Adipocyte (in vitro differentiated cells): ENCODE results near the gene MYT1.

ENCODE experiments used
- DNase-seq: peaks from one replicate; pipeline ENCODE4 v3.0.0-alpha.2; 2015; ENCODE audit warnings: low read depth
- H3K27me3 ChIP-seq: replicated peaks from 2 replicates; pipeline ENCODE4 v1.7.0; 2013; ENCODE audit warnings: mild to moderate bottlenecking, low read length, moderate library complexity; ENCODE audit not compliant: control insufficient read depth, insufficient read depth
- H3K36me3 ChIP-seq: 2 replicates; pipeline ENCODE4 v1.7.0; 2013; ENCODE audit warnings: low read length, mild to moderate bottlenecking, moderate library complexity; ENCODE audit not compliant: control insufficient read depth, insufficient read depth, severe bottlenecking
- H3K4me1 ChIP-seq: 2 replicates; pipeline ENCODE4 v1.7.0; 2013; ENCODE audit warnings: mild to moderate bottlenecking, low read length, moderate library complexity; ENCODE audit not compliant: control insufficient read depth, insufficient read depth
- H3K4me3 ChIP-seq: 2 replicates; pipeline ENCODE4 v1.7.0; 2013; ENCODE audit warnings: mild to moderate bottlenecking, low read length, moderate library complexity
- H3K9ac ChIP-seq: 2 replicates; pipeline ENCODE4 v1.7.0; 2013; ENCODE audit warnings: mild to moderate bottlenecking, low read length, moderate library complexity
- H3K9me3 ChIP-seq: 2 replicates; pipeline ENCODE4 v1.7.0; 2013; ENCODE audit warnings: mild to moderate bottlenecking, low read length, moderate library complexity; ENCODE audit not compliant: control insufficient read depth

The MYT1 gene

DNA sequence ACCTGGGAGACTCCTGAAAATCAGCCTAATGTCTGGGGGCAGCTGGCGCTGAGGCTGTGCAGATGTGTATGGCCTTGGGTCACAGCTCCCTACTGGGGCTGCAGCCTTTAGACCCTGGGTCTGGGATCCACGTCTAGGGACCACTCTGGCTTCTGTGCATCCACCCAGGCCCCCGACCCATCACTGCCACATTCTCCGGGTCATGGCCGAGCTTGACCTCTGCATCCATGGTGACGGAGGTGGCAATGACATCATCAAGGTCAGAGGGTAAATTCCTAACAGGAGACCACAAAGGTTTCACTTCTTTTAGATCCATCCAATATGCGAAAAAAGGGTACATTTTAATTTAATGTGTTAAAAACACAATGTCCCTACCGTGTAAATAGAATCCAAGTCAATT, 76.8 kb downstream of the MYT1 start:
- no peaks in the 10 kb centered on the region for H3K4me1 ChIP-seq
- no peaks in the 10 kb centered on the region for H3K9me3 ChIP-seq
- no peak overlapping the region for H3K4me3 ChIP-seq
- no peak overlapping the region for H3K9ac ChIP-seq
- H3K27me3 ChIP-seq, result peaks cover 61% of the 10 kb centered on the region
- no peaks in the 10 kb centered on the region for H3K36me3 ChIP-seq
- no peak for DNase-seq

DNA sequence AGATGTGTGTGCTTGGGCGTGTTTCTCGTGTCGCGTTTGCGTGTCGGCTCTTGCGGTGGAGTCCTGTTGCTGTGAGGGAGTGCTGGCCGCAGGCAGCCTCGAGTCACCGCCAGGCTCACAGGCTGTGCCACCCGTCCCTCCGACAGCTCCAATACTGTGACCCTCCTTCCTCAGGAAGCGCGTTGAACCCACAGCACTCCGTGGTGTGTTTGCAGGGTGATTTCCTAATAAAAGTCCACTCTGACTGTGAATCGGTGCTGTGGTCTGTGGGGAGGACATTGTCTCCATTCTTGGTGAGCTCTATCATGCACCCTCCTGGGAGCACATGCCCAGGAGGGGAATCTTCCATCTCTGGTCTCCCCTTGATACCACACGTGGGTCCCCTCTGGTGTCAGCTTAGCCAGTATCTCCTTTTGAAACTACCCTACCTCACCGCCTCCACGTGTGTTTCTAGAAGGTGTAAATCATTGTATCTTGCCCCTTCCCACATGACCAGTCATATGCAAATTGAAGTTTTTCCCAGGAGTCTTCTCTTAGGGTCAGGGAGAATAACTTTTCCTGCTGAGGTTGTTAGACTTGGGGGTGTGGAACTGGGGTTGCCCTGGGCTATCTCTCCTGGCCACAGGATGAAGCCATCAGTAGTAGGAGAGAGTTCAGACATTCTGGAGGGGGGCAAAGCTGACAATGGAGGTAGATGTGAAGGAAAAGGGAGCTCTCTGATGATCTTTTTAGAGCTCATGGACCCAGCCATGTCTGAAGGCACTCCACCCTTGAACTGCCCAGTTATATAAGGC, 77.9 kb downstream of the MYT1 start:
- Histone ChIP-seq H3K27me3 (peaks cover 71% of the 10 kb centered on the region), H3K9ac (no peak overlapping the region), H3K9me3 (no peaks in the 10 kb centered on the region), H3K36me3 (no peaks in the 10 kb centered on the region), H3K4me3 (no peak overlapping the region), H3K4me1 (no peaks in the 10 kb centered on the region)
- no peak for DNase-seq

DNA sequence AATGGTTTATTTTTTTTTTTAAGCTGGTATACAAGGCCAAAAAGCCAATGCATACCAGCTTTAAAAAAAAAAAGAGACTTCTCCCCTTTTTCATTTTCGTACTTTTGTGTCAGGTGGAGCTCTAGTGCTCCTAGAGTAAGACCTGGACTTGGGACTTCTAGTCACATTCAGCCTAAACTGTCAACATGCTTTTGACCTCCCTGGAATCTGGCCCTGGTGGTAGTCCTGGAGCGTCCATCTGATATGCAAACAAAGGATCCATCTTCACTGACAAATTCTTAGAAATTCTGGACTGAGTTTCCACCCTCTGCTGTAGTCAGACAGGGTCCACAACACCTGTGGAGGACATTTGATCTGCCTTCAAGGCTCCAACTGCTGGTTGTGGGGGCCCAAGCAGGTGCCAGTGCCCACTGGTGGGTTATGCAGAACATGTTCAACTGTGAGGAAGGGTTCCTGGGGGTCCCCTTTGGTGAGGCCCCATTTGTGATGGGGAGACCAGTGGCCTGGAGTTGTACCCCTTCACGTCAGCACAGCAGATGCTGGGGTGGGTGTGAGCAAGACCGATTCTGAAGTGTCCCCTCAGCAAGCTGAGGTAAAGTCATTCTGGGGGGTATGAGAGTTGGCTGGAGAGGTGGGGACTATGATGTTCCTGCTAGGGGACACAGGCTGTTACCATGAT, 78.7 kb downstream of the MYT1 start:
- H3K27me3 ChIP-seq, result peaks cover 75% of the 10 kb centered on the region
- DNase-seq, result no peak
- H3K4me3 ChIP-seq, result no peak overlapping the region

DNA sequence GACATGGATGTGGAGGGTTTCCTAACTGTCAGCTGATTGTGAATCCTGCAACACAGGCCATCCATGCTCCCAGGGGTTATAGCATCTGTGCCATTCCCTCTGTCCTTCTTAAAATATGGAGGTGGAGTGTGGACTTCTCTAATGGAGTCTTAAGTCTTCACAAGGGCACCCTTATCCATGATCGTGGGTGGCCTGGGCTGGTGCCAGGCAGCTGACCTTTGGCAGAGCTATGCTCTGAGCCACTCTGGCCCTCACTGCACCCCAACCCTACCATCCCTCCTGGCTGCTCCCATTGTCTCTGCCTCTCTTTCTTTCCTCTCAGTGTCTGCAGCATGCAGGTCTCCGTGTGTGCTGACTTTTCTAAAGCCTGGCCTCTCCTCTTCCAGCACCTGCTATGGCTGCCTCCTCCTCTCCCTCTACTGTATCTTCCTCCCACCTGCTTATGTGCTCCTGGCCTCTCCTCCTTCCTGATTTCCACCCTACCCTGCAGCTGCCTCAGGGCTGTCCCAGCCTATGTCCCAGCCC, 80.1 kb downstream of the MYT1 start:
- Histone ChIP-seq H3K9ac (no peak overlapping the region), H3K36me3 (no peaks in the 10 kb centered on the region), H3K9me3 (no peaks in the 10 kb centered on the region), H3K4me3 (no peak overlapping the region), H3K4me1 (no peaks in the 10 kb centered on the region), H3K27me3 (peaks cover 74% of the 10 kb centered on the region)
- no peak for DNase-seq

More for the DNA sequence above, 78.7 kb downstream of the MYT1 start:
- no peaks in the 10 kb centered on the region for H3K4me1 ChIP-seq
- no peaks in the 10 kb centered on the region for H3K9me3 ChIP-seq
- H3K9ac ChIP-seq, result no peak overlapping the region
- H3K36me3 ChIP-seq, result no peaks in the 10 kb centered on the region

DNA sequence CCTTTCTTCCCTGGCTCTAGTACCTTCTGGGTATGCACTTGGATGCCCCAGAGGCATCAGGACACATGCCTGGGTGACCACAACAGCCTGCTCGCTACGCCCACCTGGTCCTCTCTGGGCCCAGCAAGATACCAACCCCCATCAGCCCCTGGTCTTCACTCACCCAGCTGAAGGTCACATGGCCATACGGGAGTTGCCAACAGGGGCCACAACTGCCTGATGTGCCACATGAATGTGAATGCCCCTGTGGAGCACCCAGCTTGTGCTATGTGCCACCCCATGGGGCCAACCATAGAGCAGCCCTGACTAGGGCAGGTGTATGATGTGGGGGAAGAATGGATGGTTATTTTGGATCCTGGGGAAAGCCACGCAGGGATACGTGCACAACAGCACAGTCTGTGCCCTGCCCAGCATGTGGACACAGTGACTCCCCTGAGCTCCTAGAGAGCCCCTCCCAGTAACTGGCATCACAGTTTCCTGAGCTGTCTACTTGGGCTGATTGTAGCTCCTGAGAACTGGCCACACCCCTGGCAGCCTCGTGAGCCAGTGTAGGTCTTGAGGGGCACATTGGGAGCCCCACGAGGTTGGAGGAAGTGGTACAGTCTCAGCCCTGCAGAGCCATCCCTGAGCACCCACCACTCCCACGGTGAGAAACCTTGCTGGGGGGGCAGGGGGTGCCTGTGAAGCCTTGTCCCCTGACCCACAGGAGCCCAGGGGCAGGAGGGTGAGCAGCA, 80.8 kb downstream of the MYT1 start:
- Histone ChIP-seq H3K27me3 (peaks cover 77% of the 10 kb centered on the region), H3K4me1 (no peaks in the 10 kb centered on the region), H3K36me3 (no peaks in the 10 kb centered on the region), H3K9ac (no peak overlapping the region), H3K4me3 (no peak overlapping the region), H3K9me3 (no peaks in the 10 kb centered on the region)
- DNase-seq, result no peak

DNA sequence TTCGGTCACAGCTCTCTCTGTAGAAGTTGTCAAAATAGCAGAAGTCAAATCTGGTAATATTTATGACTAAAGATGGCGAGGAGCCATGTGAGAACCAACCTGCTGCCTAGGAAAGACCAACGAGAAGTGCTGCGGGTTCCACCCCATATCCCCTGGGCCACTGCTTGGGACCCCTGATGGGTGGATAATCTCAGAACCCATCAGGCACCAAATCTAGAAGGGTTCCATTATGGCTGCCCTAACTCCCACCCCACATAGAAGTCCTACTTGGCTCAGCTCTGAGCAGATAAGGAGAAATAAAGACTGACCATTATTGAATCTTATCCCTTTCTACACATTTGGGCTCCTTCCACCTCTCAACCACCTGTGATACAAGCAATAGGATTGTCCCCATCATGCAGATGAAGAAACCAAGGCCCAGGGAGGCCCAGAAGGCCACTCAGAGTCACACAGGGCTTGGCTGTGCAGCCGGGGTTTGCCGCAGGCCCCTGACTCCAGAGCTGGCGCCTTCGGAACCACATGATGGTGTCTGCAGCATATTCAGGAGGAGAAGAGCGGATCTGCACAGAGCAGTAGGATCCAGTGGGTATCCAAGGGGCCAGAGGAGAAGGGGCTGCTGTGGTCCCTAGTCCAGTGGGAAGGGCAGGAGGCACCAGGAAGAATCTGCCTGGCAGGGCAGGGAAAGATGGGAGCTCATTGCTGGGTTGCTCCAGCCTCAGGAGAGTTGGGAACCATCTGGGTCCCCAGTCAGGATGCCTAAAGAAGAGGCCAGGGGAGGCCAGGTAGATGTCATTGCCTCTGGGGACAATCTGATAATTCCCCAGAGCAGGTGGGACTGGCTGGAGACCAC, 81.7 kb downstream of the MYT1 start:
- no peak for DNase-seq
- Histone ChIP-seq H3K36me3 (no peaks in the 10 kb centered on the region), H3K27me3 (peaks cover 80% of the 10 kb centered on the region), H3K9ac (no peak overlapping the region), H3K4me1 (no peaks in the 10 kb centered on the region), H3K9me3 (no peaks in the 10 kb centered on the region), H3K4me3 (no peak overlapping the region)

DNA sequence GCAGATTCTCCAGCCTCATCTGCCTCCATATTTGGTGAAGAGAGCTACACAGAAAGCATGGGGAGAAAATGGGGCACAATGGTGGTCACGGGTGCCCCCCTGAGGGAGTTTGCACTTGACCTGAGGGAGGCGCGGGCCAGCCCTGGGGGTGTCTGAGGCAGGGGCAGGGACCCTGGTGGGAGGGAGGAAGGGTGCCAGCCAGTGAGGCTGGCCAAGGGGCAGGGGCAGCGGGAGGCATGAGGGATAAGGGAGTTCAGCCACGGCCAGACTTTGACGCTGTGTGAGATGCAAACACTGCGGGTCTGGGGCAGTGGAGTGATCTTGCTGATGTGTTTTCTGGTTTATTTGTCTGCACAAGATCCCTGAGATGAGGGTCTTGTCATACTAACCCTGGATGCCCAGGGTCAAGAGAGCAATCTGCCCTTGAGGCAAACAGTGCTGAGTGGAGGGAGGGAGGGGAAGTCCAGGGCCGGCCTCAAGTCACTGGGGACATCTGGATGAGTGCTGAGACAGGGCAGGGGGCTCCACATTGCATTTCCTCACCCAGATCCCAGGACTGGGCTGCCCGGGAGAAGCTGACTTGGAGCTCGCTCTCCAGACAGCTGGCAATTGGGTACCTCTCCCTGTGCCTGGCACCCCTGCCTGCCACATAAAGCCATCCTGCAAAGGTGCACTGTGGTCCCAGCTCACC, 82.5 kb downstream of the MYT1 start:
- peaks cover 87% of the 10 kb centered on the region for H3K27me3 ChIP-seq
- no peak for DNase-seq
- no peaks in the 10 kb centered on the region for H3K36me3 ChIP-seq
- H3K9ac ChIP-seq, result no peak overlapping the region
- no peak overlapping the region for H3K4me3 ChIP-seq
- H3K4me1 ChIP-seq, result no peaks in the 10 kb centered on the region
- no peaks in the 10 kb centered on the region for H3K9me3 ChIP-seq

DNA sequence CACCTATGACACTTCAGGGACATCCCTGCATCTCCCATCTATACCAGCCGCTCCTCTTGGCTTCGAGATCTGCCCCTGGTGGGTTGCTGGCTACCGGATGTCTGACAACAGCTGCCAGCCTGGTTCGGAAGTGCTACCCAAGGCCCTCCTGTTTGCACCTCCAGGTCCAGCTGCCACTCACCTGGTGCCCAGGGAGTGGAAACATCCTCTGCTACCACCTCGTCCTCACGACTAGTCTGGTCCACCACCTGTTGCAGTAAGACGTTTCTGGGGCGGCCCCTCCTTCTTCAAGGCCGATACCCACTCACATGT, 83.0 kb downstream of the MYT1 start:
- peaks cover 84% of the 10 kb centered on the region for H3K27me3 ChIP-seq

DNA sequence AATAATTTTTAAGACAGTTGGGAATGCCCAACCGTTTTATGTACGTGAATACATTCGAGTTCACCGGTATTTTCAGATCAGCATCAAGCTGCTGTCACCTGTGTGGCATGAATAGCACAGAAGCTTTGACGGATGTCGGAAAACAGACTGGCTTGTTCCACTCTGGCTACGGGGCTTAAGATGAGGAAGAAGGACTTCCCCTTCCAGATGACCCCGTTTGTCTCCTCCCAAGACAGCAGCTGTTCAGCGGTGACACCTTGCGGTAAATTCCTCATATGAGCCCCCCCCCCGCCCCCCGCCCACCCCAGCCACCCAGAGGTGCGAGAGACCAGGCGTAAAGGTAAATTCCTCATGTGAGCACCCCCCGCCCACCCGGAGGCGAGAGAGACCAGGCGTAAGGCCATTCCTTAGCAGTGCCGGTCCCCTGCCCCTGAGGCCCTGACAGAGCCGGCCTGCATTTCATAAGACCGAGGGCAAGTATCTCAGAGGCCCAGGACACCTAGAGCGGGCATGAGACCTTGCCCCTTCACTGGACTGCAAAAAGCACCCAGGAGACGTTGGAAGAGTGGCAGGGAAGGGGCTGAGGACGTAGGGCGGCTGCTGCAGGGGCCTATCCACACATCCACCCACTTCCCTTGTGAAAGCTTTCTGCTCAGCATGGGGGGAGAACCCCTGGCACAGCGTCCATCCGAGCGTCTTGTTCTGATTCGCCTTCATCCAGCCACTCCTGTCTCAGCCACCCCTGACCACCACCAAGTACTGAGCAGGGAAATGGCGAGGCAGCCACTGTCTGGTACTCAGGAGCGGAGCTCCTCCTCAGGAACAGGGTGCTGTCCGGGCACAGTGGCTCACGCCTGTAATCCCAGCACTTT, 84.0 kb downstream of the MYT1 start:
- H3K27me3 ChIP-seq, result peaks cover 76% of the 10 kb centered on the region

More for the DNA sequence above, 83.0 kb downstream of the MYT1 start:
- no peaks in the 10 kb centered on the region for H3K4me1 ChIP-seq
- H3K36me3 ChIP-seq, result no peaks in the 10 kb centered on the region
- DNase-seq, result no peak
- no peak overlapping the region for H3K4me3 ChIP-seq
- H3K9ac ChIP-seq, result no peak overlapping the region
- H3K9me3 ChIP-seq, result no peaks in the 10 kb centered on the region

DNA sequence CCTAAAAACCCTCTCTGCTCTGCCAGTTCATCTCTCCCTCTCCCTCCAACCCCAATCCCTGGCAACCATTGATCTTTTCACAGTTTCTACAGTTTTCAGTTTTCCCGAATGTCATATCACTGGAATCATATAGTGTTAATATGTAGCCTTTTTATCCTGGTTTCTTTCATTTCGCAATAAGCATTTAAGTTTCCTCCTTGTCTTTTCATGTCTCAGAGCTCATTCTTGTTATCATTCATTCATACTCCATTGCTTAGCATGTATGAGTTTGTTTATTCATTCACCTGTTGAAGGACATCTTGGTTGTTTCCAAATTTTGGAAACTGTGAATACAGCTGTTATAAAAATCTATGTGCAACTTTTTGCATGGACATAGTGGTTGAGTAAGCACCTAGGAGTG, 85.8 kb downstream of the MYT1 start:
- Histone ChIP-seq H3K4me3 (no peak overlapping the region), H3K36me3 (no peaks in the 10 kb centered on the region), H3K9ac (no peak overlapping the region), H3K4me1 (peaks cover 3% of the 10 kb centered on the region), H3K9me3 (no peaks in the 10 kb centered on the region), H3K27me3 (peaks cover 58% of the 10 kb centered on the region)
- no peak for DNase-seq

More for the DNA sequence above, 84.0 kb downstream of the MYT1 start:
- Histone ChIP-seq H3K4me1 (no peaks in the 10 kb centered on the region), H3K9ac (no peak overlapping the region), H3K9me3 (no peaks in the 10 kb centered on the region), H3K36me3 (no peaks in the 10 kb centered on the region), H3K4me3 (no peak overlapping the region)
- no peak for DNase-seq
